ENCODE data around the gene USF2. TPM values are rescaled to one million over a fixed set of nuclear protein-coding genes. Genes with fewer than 3 reads are reported as not detected.

The USF2 gene
- total RNA-seq, 2 donors from 2014 or later, result 107 to 151 TPM

DNA sequence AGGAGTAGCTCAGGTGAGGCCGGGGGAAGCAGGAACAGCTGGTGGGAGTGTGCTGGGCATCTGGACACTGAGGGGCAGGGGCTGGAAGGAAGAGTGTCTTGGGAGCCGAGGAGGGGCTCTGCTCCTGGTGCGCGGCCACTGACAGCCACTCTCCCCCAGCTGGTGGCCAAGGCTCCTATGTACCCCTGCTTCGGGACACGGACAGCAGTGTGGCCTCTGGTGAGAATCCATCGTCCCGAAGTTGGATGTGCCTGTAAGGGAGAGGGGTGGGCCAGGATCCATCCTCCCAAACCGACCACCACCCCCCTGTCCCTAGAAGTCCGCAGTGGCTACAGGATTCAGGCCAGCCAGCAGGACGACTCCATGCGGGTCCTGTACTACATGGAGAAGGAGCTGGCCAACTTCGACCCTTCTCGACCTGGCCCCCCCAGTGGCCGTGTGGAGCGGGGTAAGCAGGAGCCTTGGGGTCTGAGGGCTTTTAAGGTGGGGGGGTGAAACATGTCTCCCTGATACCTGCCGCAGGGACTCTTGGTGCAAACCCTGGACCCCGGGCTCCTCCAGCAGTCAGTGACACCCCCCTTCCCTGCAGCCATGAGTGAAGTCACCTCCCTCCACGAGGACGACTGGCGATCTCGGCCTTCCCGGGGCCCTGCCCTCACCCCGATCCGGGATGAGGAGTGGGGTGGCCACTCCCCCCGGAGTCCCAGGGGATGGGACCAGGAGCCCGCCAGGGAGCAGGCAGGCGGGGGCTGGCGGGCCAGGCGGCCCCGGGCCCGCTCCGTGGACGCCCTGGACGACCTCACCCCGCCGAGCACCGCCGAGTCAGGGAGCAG is 2.0 kb upstream of the USF2 start:
- 38% methylated on average over 39 of the region's 39 CpGs for WGBS
- Histone ChIP-seq H3K9me3 (no peaks in the 10 kb centered on the region), H3K27me3 (replicated peaks; ENCODE audit: insufficient read depth) (no peaks in the 10 kb centered on the region), H3K27ac (peak overlapping the region; percentile 94 to 96), H3K4me3 (peak overlapping the region; percentile 67 to 81), H3K4me1 (replicated peaks) (peaks cover 9% of the 10 kb centered on the region), H3K36me3 (peaks cover 0 to 13% of the 10 kb centered on the region in 2 donors)
- intact Hi-C loops (cut with DNase I), result loop anchor here (5.0 kb wide), 1 partner anchor 124 kb away; the partner anchor contains the start of gene FXYD7
- no peak for TF ChIP-seq CTCF (IDR thresholded peaks at IDR 0.05)
- TF ChIP-seq POLR2AphosphoS5 (IDR thresholded peaks at IDR 0.05), result no peak
- TF ChIP-seq POLR2A (IDR thresholded peaks at IDR 0.05), result no peak
- no peak for DNase-seq (ENCODE audit: low spot score)

DNA sequence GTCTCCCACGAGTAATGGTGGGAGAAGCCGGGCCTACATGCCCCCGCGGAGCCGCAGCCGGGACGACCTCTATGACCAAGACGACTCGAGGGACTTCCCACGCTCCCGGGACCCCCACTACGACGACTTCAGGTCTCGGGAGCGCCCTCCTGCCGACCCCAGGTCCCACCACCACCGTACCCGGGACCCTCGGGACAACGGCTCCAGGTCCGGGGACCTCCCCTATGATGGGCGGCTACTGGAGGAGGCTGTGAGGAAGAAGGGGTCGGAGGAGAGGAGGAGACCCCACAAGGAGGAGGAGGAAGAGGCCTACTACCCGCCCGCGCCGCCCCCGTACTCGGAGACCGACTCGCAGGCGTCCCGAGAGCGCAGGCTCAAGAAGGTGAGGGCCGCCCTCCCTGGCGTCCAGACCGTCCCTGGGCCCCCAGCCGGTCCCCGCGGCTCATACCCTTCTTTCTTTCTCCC is 1.4 kb upstream of the USF2 start:
- no peaks in the 10 kb centered on the region for H3K9me3 ChIP-seq
- no peaks in the 10 kb centered on the region for H3K27me3 ChIP-seq (replicated peaks; ENCODE audit: insufficient read depth)
- peak; percentile 33 for DNase-seq (ENCODE audit: low spot score)
- TF ChIP-seq POLR2A (IDR thresholded peaks at IDR 0.05), result no peak
- TF ChIP-seq POLR2AphosphoS5 (IDR thresholded peaks at IDR 0.05), result no peak
- no peak for TF ChIP-seq CTCF (IDR thresholded peaks at IDR 0.05)
- under 1% methylated on average over 40 of the region's 40 CpGs for WGBS
- intact Hi-C loops (cut with DNase I), result loop anchor here (5.0 kb wide), 1 partner anchor 125 kb away; the partner anchor contains the start of gene FXYD7
- H3K36me3 ChIP-seq, result peaks cover 0 to 19% of the 10 kb centered on the region in 2 donors
- peak overlapping the region; percentile 94 to 96 for H3K27ac ChIP-seq
- peak overlapping the region; percentile 67 to 81 for H3K4me3 ChIP-seq
- H3K4me1 ChIP-seq (replicated peaks), result peaks cover 9% of the 10 kb centered on the region

GRCh38 chr19:35267818-35268535 is 785 bp upstream of the USF2 start:
- DNase-seq (ENCODE audit: low spot score), result peak; percentile 59
- under 1% methylated on average over 57 of the region's 100 CpGs for WGBS
- peak overlapping the region; percentile 94 to 96 for H3K27ac ChIP-seq
- H3K4me1 ChIP-seq (replicated peaks), result peaks cover 9% of the 10 kb centered on the region
- H3K36me3 ChIP-seq, result peaks cover 0 to 22% of the 10 kb centered on the region in 2 donors
- peak overlapping the region; percentile 67 to 81 for H3K4me3 ChIP-seq
- H3K9me3 ChIP-seq, result no peaks in the 10 kb centered on the region
- H3K27me3 ChIP-seq (replicated peaks; ENCODE audit: insufficient read depth), result no peaks in the 10 kb centered on the region
- intact Hi-C loops (cut with DNase I), result loop anchor here (5.0 kb wide), 1 partner anchor 126 kb away; the partner anchor contains the start of gene FXYD7
- TF ChIP-seq CTCF (IDR thresholded peaks at IDR 0.05) (peak in 1 of 4 experiments; percentile 2), POLR2AphosphoS5 (IDR thresholded peaks at IDR 0.05) (no peak), POLR2A (IDR thresholded peaks at IDR 0.05) (peak; percentile 55)

GRCh38 chr19:35269438-35270117 is 816 bp downstream of the USF2 start:
- intact Hi-C loops (cut with DNase I), result loop anchor here (5.0 to 10.0 kb wide), 2 partner anchors 127 to 225 kb away; partner anchors contain the start of genes FXYD7 and KRTDAP
- DNase-seq (ENCODE audit: low spot score), result peak; percentile 78
- Histone ChIP-seq H3K4me1 (replicated peaks) (peaks cover 9% of the 10 kb centered on the region), H3K9me3 (no peaks in the 10 kb centered on the region), H3K27ac (peak overlapping the region; percentile 94 to 96), H3K27me3 (replicated peaks; ENCODE audit: insufficient read depth) (no peaks in the 10 kb centered on the region), H3K4me3 (peak overlapping the region; percentile 67 to 81), H3K36me3 (peaks cover 0 to 30% of the 10 kb centered on the region in 2 donors)
- WGBS, result 3% methylated on average over 64 of the region's 66 CpGs
- TF ChIP-seq POLR2AphosphoS5 (IDR thresholded peaks at IDR 0.05) (no peak), POLR2A (IDR thresholded peaks at IDR 0.05) (no peak), CTCF (IDR thresholded peaks at IDR 0.05) (peak; percentile 60 to 91 (median 79))
